Kidney epithelial cell (primary cell): ENCODE measurements around the gene PPP1R12B. TPM values are rescaled to one million over a fixed set of nuclear protein-coding genes. Genes with fewer than 3 reads are reported as not detected.
"Not testable (repeated sequence)": the region's sequence is repeated elsewhere in the genome, so short reads cannot be mapped to it uniquely, and the experiment has no call there.

Experiments used
- DNase-seq: peaks from one replicate; pipeline ENCODE4 v3.0.0-alpha.2; 2010; ENCODE audit warnings: low read depth
- H3K27me3 ChIP-seq: 2 replicates; pipeline ENCODE4 v1.6.0; 2011; ENCODE audit warnings: low read length; ENCODE audit not compliant: control insufficient read depth, insufficient read depth
- H3K36me3 ChIP-seq: 2 replicates; pipeline ENCODE4 v1.5.1; 2011; ENCODE audit warnings: low read length; ENCODE audit not compliant: control insufficient read depth, insufficient read depth
- H3K4me3 ChIP-seq: 2 replicates; pipeline ENCODE4 v1.5.1; 2011; ENCODE audit warnings: low read depth, mild to moderate bottlenecking, control low read depth, low read length
- CTCF ChIP-seq: IDR thresholded peaks from 2 replicates; pipeline ENCODE4 v1.5.1; 2011; ENCODE audit warnings: mild to moderate bottlenecking, moderate library complexity, low read length, control low read depth, inconsistent platforms; ENCODE audit not compliant: insufficient read depth, poor library complexity, severe bottlenecking
- total RNA-seq: library from RNA; depleted of rRNA; stranded (reverse); fragments of >200 nt; gene quantifications from 2 replicates; pipeline ENCODE4 v1.2.3, GENCODE V29; 2015

PPP1R12B gene
- total RNA-seq, 1 donor from 2014 or later: 6.8 TPM

GRCh38 chr1:202547215-202547614 lies 198.7 kb downstream of the PPP1R12B start:
- TF ChIP-seq CTCF: no peak
- no peaks in the 10 kb centered on the region for H3K27me3 ChIP-seq
- no peaks in the 10 kb centered on the region for H3K36me3 ChIP-seq
- no peak for DNase-seq
- H3K4me3 ChIP-seq: no peak overlapping the region

GRCh38 chr1:202550088-202550487 lies 201.6 kb downstream of the PPP1R12B start:
- not testable (repeated sequence) for H3K27me3 ChIP-seq, H3K4me3 ChIP-seq, H3K36me3 ChIP-seq, DNase-seq

GRCh38 chr1:202551683-202552082 lies 203.2 kb downstream of the PPP1R12B start:
- no peak for TF ChIP-seq CTCF
- H3K27me3 ChIP-seq: no peaks in the 10 kb centered on the region
- H3K36me3 ChIP-seq: no peaks in the 10 kb centered on the region
- no peak overlapping the region for H3K4me3 ChIP-seq
- no peak for DNase-seq

- not testable (repeated sequence) for H3K4me3 ChIP-seq, H3K27me3 ChIP-seq, H3K36me3 ChIP-seq, DNase-seq
Observed at GRCh38 chr1:202552615-202553014, 204.1 kb downstream of the PPP1R12B start.

- DNase-seq, H3K4me3 ChIP-seq, H3K27me3 ChIP-seq: not testable (repeated sequence)
Observed at GRCh38 chr1:202553078-202553477, 204.6 kb downstream of the PPP1R12B start.

GRCh38 chr1:202553560-202554038 lies 205.1 kb downstream of the PPP1R12B start:
- DNase-seq: no peak
- Histone ChIP-seq H3K27me3 (no peaks in the 10 kb centered on the region), H3K4me3 (no peak overlapping the region), H3K36me3 (no peaks in the 10 kb centered on the region)
- TF ChIP-seq CTCF: no peak

More at GRCh38 chr1:202553078-202553477, 204.6 kb downstream of the PPP1R12B start:
- H3K36me3 ChIP-seq: not testable (repeated sequence)

GRCh38 chr1:202554619-202555018 lies 206.1 kb downstream of the PPP1R12B start:
- not testable (repeated sequence) for H3K36me3 ChIP-seq, H3K27me3 ChIP-seq, H3K4me3 ChIP-seq, DNase-seq

GRCh38 chr1:202556037-202556436 lies 207.5 kb downstream of the PPP1R12B start:
- not testable (repeated sequence) for DNase-seq, H3K36me3 ChIP-seq, H3K27me3 ChIP-seq, H3K4me3 ChIP-seq

GRCh38 chr1:202557662-202558061 lies 209.2 kb downstream of the PPP1R12B start:
- DNase-seq, H3K36me3 ChIP-seq, H3K4me3 ChIP-seq, H3K27me3 ChIP-seq: not testable (repeated sequence)
